Mucosa of stomach (tissue), 1 donor: ENCODE results near the gene CEP41.

Source experiments
- H3K27me3 ChIP-seq: one replicate; pipeline ENCODE4 v1.7.0; 2013; ENCODE audit warnings: mild to moderate bottlenecking, low read length; ENCODE audit not compliant: control insufficient read depth, insufficient read depth
- H3K36me3 ChIP-seq: one replicate; pipeline ENCODE4 v1.7.0; 2013; ENCODE audit warnings: low read length; ENCODE audit not compliant: control insufficient read depth, insufficient read depth
- H3K4me1 ChIP-seq: one replicate; pipeline ENCODE4 v1.7.0; 2013; ENCODE audit warnings: mild to moderate bottlenecking, low read length; ENCODE audit not compliant: control insufficient read depth, insufficient read depth
- H3K4me3 ChIP-seq: one replicate; pipeline ENCODE4 v1.7.0; 2013; ENCODE audit warnings: low read length
- H3K9ac ChIP-seq: one replicate; pipeline ENCODE4 v1.7.0; 2013; ENCODE audit warnings: mild to moderate bottlenecking, low read length, moderate library complexity
- H3K9me3 ChIP-seq: one replicate; pipeline ENCODE4 v1.7.0; 2013; ENCODE audit warnings: mild to moderate bottlenecking, low read length, moderate library complexity; ENCODE audit not compliant: control insufficient read depth
- donor health status: Pancreatic carcinoma.

CEP41 gene

DNA sequence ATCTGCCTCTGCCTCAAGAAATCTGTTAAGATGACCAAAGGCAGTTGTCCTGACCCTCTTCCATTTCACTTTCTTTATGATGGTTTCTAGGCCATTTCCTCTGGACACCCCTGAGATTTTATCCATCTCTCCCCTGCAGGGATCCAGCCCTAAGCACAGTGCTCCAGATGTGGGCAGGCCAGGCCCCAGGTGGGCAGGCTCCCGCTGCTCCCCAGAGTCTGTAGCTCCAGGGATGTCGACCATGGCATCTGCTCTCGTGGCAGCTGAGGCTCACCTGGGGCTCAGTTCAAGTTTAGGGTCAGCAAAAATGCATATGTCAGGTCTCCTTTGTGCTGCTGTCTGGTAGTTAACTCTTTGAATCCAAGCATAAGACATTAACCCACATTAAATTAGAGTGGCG, 11.8 kb downstream of the CEP41 start:
- peaks cover 4% of the 10 kb centered on the region for H3K4me1 ChIP-seq
- H3K36me3 ChIP-seq, result no peaks in the 10 kb centered on the region
- no peak overlapping the region for H3K4me3 ChIP-seq
- H3K27me3 ChIP-seq, result no peaks in the 10 kb centered on the region
- no peak overlapping the region for H3K9ac ChIP-seq
- H3K9me3 ChIP-seq, result no peaks in the 10 kb centered on the region

- H3K27me3 ChIP-seq, result no peaks in the 10 kb centered on the region
- H3K9ac ChIP-seq, result no peak overlapping the region
- H3K36me3 ChIP-seq, result no peaks in the 10 kb centered on the region
- no peaks in the 10 kb centered on the region for H3K9me3 ChIP-seq
- H3K4me1 ChIP-seq, result peaks cover 4% of the 10 kb centered on the region
- no peak overlapping the region for H3K4me3 ChIP-seq
These were observed 14.3 kb downstream of the CEP41 start for GRCh38 chr7:130426564-130426963.

GRCh38 chr7:130425796-130426195, 15.0 kb downstream of the CEP41 start:
- Histone ChIP-seq H3K4me1 (no peaks in the 10 kb centered on the region), H3K4me3 (no peak overlapping the region), H3K9me3 (no peaks in the 10 kb centered on the region), H3K9ac (no peak overlapping the region), H3K36me3 (no peaks in the 10 kb centered on the region), H3K27me3 (no peaks in the 10 kb centered on the region)

DNA sequence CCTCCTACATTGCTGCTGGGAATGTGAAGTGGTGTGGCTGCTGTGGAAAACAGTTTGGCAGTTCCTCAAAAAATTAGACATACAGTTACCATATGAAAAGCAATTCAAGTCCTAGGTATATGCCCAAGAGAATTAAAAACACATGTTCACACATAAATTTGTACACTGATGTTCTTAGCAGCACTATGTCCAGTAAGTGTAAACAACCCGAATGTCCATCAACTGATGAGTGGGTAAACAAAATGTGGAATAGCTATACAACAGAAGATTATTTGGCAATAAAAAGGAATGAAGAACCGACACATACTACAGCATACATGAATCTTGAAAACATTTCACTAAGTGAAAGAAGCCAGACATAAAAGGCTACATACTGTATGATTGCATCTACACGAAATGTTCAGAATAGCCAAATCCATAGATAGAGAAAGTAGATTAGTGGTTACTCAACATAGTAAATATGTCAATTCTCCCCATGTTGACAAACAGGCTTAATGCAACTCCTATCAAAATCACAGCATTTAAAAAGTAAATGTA, 17.2 kb downstream of the CEP41 start:
- Histone ChIP-seq H3K4me3 (no peak overlapping the region), H3K4me1 (no peaks in the 10 kb centered on the region), H3K9ac (no peak overlapping the region), H3K27me3 (no peaks in the 10 kb centered on the region), H3K9me3 (no peaks in the 10 kb centered on the region), H3K36me3 (no peaks in the 10 kb centered on the region)

DNA sequence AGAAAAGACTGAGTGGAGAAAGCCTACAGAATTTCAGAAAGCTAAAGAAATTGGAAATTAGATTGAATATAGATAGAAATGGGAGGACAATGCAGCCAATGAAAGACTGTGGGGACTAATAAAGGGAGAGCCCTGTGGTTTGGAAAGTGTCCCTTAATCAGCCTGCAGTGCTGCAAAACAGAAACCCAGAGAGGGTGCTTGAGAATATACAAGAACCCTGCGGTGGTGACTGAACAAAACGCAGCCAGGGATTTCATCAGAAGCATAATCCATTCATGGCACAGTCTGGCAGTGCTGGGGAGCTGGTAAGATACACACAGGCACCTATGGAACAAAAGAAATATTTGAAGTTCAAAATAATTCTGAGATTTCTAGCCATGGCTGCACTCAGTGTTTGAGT, 19.1 kb downstream of the CEP41 start:
- no peak overlapping the region for H3K9ac ChIP-seq
- H3K36me3 ChIP-seq, result no peaks in the 10 kb centered on the region
- H3K4me3 ChIP-seq, result no peak overlapping the region

DNA sequence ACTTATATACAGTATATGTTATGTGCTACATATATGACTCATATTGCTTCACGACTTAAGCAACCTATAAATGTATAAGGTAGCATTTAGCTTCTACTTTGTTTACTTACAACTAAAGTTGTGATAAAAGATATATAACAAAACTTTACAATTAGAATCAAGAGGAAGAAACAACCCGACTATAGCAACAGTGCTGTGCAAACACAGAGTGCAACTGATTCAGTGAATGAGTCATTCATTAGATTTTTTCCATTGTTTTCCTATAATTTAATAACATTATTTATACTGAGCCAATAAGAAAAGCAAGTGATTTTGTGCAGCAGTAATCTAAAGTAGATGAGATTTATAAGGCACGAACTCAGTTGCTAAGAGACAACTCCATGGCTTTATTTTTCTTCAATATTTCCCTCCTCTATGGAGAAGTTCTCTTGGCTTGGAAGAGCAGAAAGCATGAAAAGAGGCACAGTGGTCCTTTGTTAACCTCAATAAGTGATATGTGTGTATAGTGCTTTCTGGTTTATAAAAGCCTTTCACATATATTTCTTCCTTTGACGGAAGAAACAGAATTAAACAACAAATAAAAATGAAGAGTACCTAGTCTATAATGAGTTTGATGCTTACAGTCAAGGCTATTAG, 19.8 kb downstream of the CEP41 start:
- no peaks in the 10 kb centered on the region for H3K9me3 ChIP-seq
- H3K4me1 ChIP-seq, result no peaks in the 10 kb centered on the region
- H3K27me3 ChIP-seq, result no peaks in the 10 kb centered on the region
- H3K4me3 ChIP-seq, result no peak overlapping the region
- H3K36me3 ChIP-seq, result no peaks in the 10 kb centered on the region
- H3K9ac ChIP-seq, result no peak overlapping the region

More for the DNA sequence above, 19.1 kb downstream of the CEP41 start:
- no peaks in the 10 kb centered on the region for H3K27me3 ChIP-seq
- H3K9me3 ChIP-seq, result no peaks in the 10 kb centered on the region
- no peaks in the 10 kb centered on the region for H3K4me1 ChIP-seq

GRCh38 chr7:130419658-130420057, 21.2 kb downstream of the CEP41 start:
- no peaks in the 10 kb centered on the region for H3K36me3 ChIP-seq

DNA sequence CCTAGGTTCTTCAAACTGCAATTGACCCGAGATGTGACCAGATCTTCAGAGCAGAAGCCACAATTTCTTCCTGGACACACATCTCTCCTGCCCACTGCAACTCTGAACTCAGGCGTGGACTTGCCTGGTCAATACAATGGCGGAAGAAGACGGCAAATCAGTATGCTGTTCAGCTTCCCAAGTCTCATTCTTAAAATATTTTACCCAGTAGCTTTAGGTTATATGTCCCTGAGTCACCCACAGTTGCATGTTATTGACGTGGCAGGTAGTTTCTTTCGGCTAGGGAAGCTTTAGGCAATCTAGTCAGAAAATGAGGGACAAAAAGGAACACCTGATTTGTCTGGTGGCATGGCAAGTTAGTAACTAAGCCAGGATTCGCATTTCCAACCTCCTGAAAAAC, 22.5 kb downstream of the CEP41 start:
- no peaks in the 10 kb centered on the region for H3K36me3 ChIP-seq

More at GRCh38 chr7:130419658-130420057, 21.2 kb downstream of the CEP41 start:
- H3K27me3 ChIP-seq, result no peaks in the 10 kb centered on the region
- no peak overlapping the region for H3K9ac ChIP-seq
- no peak overlapping the region for H3K4me3 ChIP-seq
- no peaks in the 10 kb centered on the region for H3K4me1 ChIP-seq
- H3K9me3 ChIP-seq, result no peaks in the 10 kb centered on the region

GRCh38 chr7:130417213-130417612, 23.6 kb downstream of the CEP41 start:
- no peaks in the 10 kb centered on the region for H3K9me3 ChIP-seq
- no peaks in the 10 kb centered on the region for H3K36me3 ChIP-seq
- H3K9ac ChIP-seq, result no peak overlapping the region
- no peaks in the 10 kb centered on the region for H3K27me3 ChIP-seq
- no peak overlapping the region for H3K4me3 ChIP-seq
- H3K4me1 ChIP-seq, result no peaks in the 10 kb centered on the region

More for the DNA sequence above, 22.5 kb downstream of the CEP41 start:
- Histone ChIP-seq H3K4me3 (no peak overlapping the region), H3K9ac (no peak overlapping the region), H3K27me3 (no peaks in the 10 kb centered on the region), H3K4me1 (no peaks in the 10 kb centered on the region), H3K9me3 (no peaks in the 10 kb centered on the region)

- Histone ChIP-seq H3K36me3 (no peaks in the 10 kb centered on the region), H3K4me3 (no peak overlapping the region), H3K9me3 (no peaks in the 10 kb centered on the region)
These were observed 25.8 kb downstream of the CEP41 start for GRCh38 chr7:130415006-130415405.

GRCh38 chr7:130413201-130413600, 27.6 kb downstream of the CEP41 start:
- Histone ChIP-seq H3K4me3 (no peak overlapping the region), H3K4me1 (no peaks in the 10 kb centered on the region), H3K9ac (no peak overlapping the region), H3K27me3 (no peaks in the 10 kb centered on the region), H3K9me3 (no peaks in the 10 kb centered on the region), H3K36me3 (no peaks in the 10 kb centered on the region)

More at GRCh38 chr7:130415006-130415405, 25.8 kb downstream of the CEP41 start:
- H3K9ac ChIP-seq, result no peak overlapping the region
- H3K27me3 ChIP-seq, result no peaks in the 10 kb centered on the region
- H3K4me1 ChIP-seq, result no peaks in the 10 kb centered on the region

GRCh38 chr7:130410868-130411541, 29.8 kb downstream of the CEP41 start:
- H3K4me1 ChIP-seq, result no peaks in the 10 kb centered on the region
- H3K9ac ChIP-seq, result no peak overlapping the region
- H3K4me3 ChIP-seq, result no peak overlapping the region
- no peaks in the 10 kb centered on the region for H3K9me3 ChIP-seq
- H3K36me3 ChIP-seq, result no peaks in the 10 kb centered on the region
- no peaks in the 10 kb centered on the region for H3K27me3 ChIP-seq
